ENCODE data around the gene PGGHG.

The PGGHG gene

GRCh38 chr11:272195-272930, 16.6 kb upstream of the PGGHG start:
- no peaks in the 10 kb centered on the region for H3K36me3 ChIP-seq (ENCODE audit: control insufficient read depth, insufficient read depth, low read length)
- no peak overlapping the region for H3K4me3 ChIP-seq (ENCODE audit: low read length)
- no peaks in the 10 kb centered on the region for H3K9me3 ChIP-seq (ENCODE audit: control insufficient read depth, low read length)
- H3K27me3 ChIP-seq (ENCODE audit: control insufficient read depth, insufficient read depth, low read length) = peaks cover 6% of the 10 kb centered on the region
- H3K9ac ChIP-seq (ENCODE audit: low read length) = no peak overlapping the region
- H3K4me1 ChIP-seq (ENCODE audit: control insufficient read depth, insufficient read depth, low read length) = peaks cover 3% of the 10 kb centered on the region

GRCh38 chr11:272931-273198, 16.1 kb upstream of the PGGHG start:
- peaks cover 3% of the 10 kb centered on the region for H3K4me1 ChIP-seq (ENCODE audit: control insufficient read depth, insufficient read depth, low read length)
- no peak overlapping the region for H3K9ac ChIP-seq (ENCODE audit: low read length)
- no peaks in the 10 kb centered on the region for H3K9me3 ChIP-seq (ENCODE audit: control insufficient read depth, low read length)
- peaks cover 9% of the 10 kb centered on the region for H3K27me3 ChIP-seq (ENCODE audit: control insufficient read depth, insufficient read depth, low read length)
- H3K36me3 ChIP-seq (ENCODE audit: control insufficient read depth, insufficient read depth, low read length) = no peaks in the 10 kb centered on the region
- no peak overlapping the region for H3K4me3 ChIP-seq (ENCODE audit: low read length)

- Histone ChIP-seq H3K4me1 (ENCODE audit: control insufficient read depth, insufficient read depth, low read length) (peaks cover 15% of the 10 kb centered on the region), H3K9ac (ENCODE audit: low read length) (no peak overlapping the region), H3K27me3 (ENCODE audit: control insufficient read depth, insufficient read depth, low read length) (peaks cover 43% of the 10 kb centered on the region), H3K9me3 (ENCODE audit: control insufficient read depth, low read length) (no peaks in the 10 kb centered on the region), H3K36me3 (ENCODE audit: control insufficient read depth, insufficient read depth, low read length) (no peaks in the 10 kb centered on the region), H3K4me3 (ENCODE audit: low read length) (no peak overlapping the region)
Measured at GRCh38 chr11:276219-276618, 12.7 kb upstream of the PGGHG start.

- Histone ChIP-seq H3K9me3 (ENCODE audit: control insufficient read depth, low read length) (no peaks in the 10 kb centered on the region), H3K36me3 (ENCODE audit: control insufficient read depth, insufficient read depth, low read length) (no peaks in the 10 kb centered on the region), H3K4me3 (ENCODE audit: low read length) (no peak within 1 kb of the TSS), H3K27me3 (ENCODE audit: control insufficient read depth, insufficient read depth, low read length) (peaks cover 56% of the 10 kb centered on the region), H3K4me1 (ENCODE audit: control insufficient read depth, insufficient read depth, low read length) (peaks cover 15% of the 10 kb centered on the region), H3K9ac (ENCODE audit: low read length) (no peak within 1 kb of the TSS)
Measured at GRCh38 chr11:278001-278951, 10.7 kb upstream of the PGGHG start, which contains the start of gene NLRP6. NLRP6 (plus strand) TSS chr11:278407; CDS start chr11:278570, 163 bp downstream.

- Histone ChIP-seq H3K4me1 (ENCODE audit: control insufficient read depth, insufficient read depth, low read length) (peaks cover 15% of the 10 kb centered on the region), H3K36me3 (ENCODE audit: control insufficient read depth, insufficient read depth, low read length) (no peaks in the 10 kb centered on the region), H3K9me3 (ENCODE audit: control insufficient read depth, low read length) (no peaks in the 10 kb centered on the region), H3K27me3 (ENCODE audit: control insufficient read depth, insufficient read depth, low read length) (peaks cover 62% of the 10 kb centered on the region), H3K9ac (ENCODE audit: low read length) (no peak overlapping the region), H3K4me3 (ENCODE audit: low read length) (no peak overlapping the region)
Measured at GRCh38 chr11:279040-279965, 9.6 kb upstream of the PGGHG start.

GRCh38 chr11:279966-280705, 8.8 kb upstream of the PGGHG start:
- Histone ChIP-seq H3K36me3 (ENCODE audit: control insufficient read depth, insufficient read depth, low read length) (no peaks in the 10 kb centered on the region), H3K27me3 (ENCODE audit: control insufficient read depth, insufficient read depth, low read length) (peaks cover 66% of the 10 kb centered on the region), H3K9ac (ENCODE audit: low read length) (no peak overlapping the region), H3K4me1 (ENCODE audit: control insufficient read depth, insufficient read depth, low read length) (peaks cover 15% of the 10 kb centered on the region), H3K4me3 (ENCODE audit: low read length) (no peak overlapping the region), H3K9me3 (ENCODE audit: control insufficient read depth, low read length) (no peaks in the 10 kb centered on the region)

- H3K4me3 ChIP-seq (ENCODE audit: low read length) = no peak overlapping the region
- peaks cover 73% of the 10 kb centered on the region for H3K27me3 ChIP-seq (ENCODE audit: control insufficient read depth, insufficient read depth, low read length)
- H3K36me3 ChIP-seq (ENCODE audit: control insufficient read depth, insufficient read depth, low read length) = no peaks in the 10 kb centered on the region
- no peak overlapping the region for H3K9ac ChIP-seq (ENCODE audit: low read length)
- no peaks in the 10 kb centered on the region for H3K9me3 ChIP-seq (ENCODE audit: control insufficient read depth, low read length)
- peaks cover 15% of the 10 kb centered on the region for H3K4me1 ChIP-seq (ENCODE audit: control insufficient read depth, insufficient read depth, low read length)
Measured at GRCh38 chr11:280706-281485, 8.0 kb upstream of the PGGHG start.

- H3K27me3 ChIP-seq (ENCODE audit: control insufficient read depth, insufficient read depth, low read length) = peaks cover 79% of the 10 kb centered on the region
Measured at GRCh38 chr11:281486-282161, 7.3 kb upstream of the PGGHG start.

GRCh38 chr11:282171-282570, 6.8 kb upstream of the PGGHG start:
- H3K4me1 ChIP-seq (ENCODE audit: control insufficient read depth, insufficient read depth, low read length) = peaks cover 15% of the 10 kb centered on the region
- H3K36me3 ChIP-seq (ENCODE audit: control insufficient read depth, insufficient read depth, low read length) = no peaks in the 10 kb centered on the region
- H3K9me3 ChIP-seq (ENCODE audit: control insufficient read depth, low read length) = no peaks in the 10 kb centered on the region
- no peak overlapping the region for H3K4me3 ChIP-seq (ENCODE audit: low read length)
- peaks cover 81% of the 10 kb centered on the region for H3K27me3 ChIP-seq (ENCODE audit: control insufficient read depth, insufficient read depth, low read length)
- no peak overlapping the region for H3K9ac ChIP-seq (ENCODE audit: low read length)

More at GRCh38 chr11:281486-282161, 7.3 kb upstream of the PGGHG start:
- Histone ChIP-seq H3K9ac (ENCODE audit: low read length) (no peak overlapping the region), H3K36me3 (ENCODE audit: control insufficient read depth, insufficient read depth, low read length) (no peaks in the 10 kb centered on the region), H3K4me3 (ENCODE audit: low read length) (no peak overlapping the region), H3K9me3 (ENCODE audit: control insufficient read depth, low read length) (no peaks in the 10 kb centered on the region), H3K4me1 (ENCODE audit: control insufficient read depth, insufficient read depth, low read length) (peaks cover 15% of the 10 kb centered on the region)

GRCh38 chr11:282630-283360, 6.1 kb upstream of the PGGHG start:
- no peaks in the 10 kb centered on the region for H3K9me3 ChIP-seq (ENCODE audit: control insufficient read depth, low read length)
- no peak overlapping the region for H3K9ac ChIP-seq (ENCODE audit: low read length)
- H3K4me1 ChIP-seq (ENCODE audit: control insufficient read depth, insufficient read depth, low read length) = peaks cover 15% of the 10 kb centered on the region
- no peaks in the 10 kb centered on the region for H3K36me3 ChIP-seq (ENCODE audit: control insufficient read depth, insufficient read depth, low read length)
- no peak overlapping the region for H3K4me3 ChIP-seq (ENCODE audit: low read length)
- peaks cover 85% of the 10 kb centered on the region for H3K27me3 ChIP-seq (ENCODE audit: control insufficient read depth, insufficient read depth, low read length)

Data from mucosa of stomach (tissue), 1 donor.